Tibial nerve (tissue), 4 donors: Measurements from ENCODE around the gene GALNT1. TPM values are rescaled to one million over a fixed set of nuclear protein-coding genes. Genes with fewer than 3 reads are reported as not detected.
A peak's percentile ranks its signal among the peaks of the same experiment; 100 is the strongest.

Source experiments
- DNase-seq, 2 donors: peaks; one replicate each; pipeline ENCODE4 v3.0.0-alpha.2; 2019; ENCODE audit warnings: low spot score in 2 of 2
- H3K27ac ChIP-seq, 4 donors: fragments of 200-600 bp; sonication (generic) in 3 of 4; one replicate each; pipeline ENCODE4 v1.5.1; 2017 to 2019; ENCODE audit warnings: mild to moderate bottlenecking in 1 of 4
- H3K27me3 ChIP-seq, 2 donors: fragments of 200-600 bp; sonication (generic) in 1 of 2; one replicate each; pipeline versions ENCODE4 v1.5.1 to v1.6.0; 2017 to 2019
- H3K36me3 ChIP-seq, 3 donors: fragments of 200-600 bp; sonication (generic); one replicate each; pipeline ENCODE4 v1.5.1; 2018 to 2019
- H3K4me1 ChIP-seq, 4 donors: fragments of 200-600 bp; sonication (generic) in 3 of 4; one replicate each; pipeline ENCODE4 v1.5.1; 2017 to 2019
- H3K4me3 ChIP-seq, 4 donors: fragments of 200-600 bp; sonication (generic) in 3 of 4; one replicate each; pipeline ENCODE4 v1.5.1; 2017 to 2019; ENCODE audit warnings: mild to moderate bottlenecking in 1 of 4, moderate library complexity in 1 of 4
- H3K9me3 ChIP-seq, 4 donors: fragments of 200-600 bp; sonication (generic) in 3 of 4; one replicate each; pipeline ENCODE4 v1.5.1; 2017 to 2019
- EP300 ChIP-seq, 2 donors: sonication (generic); formaldehyde crosslinking; IDR thresholded peaks; one replicate each; pipeline ENCODE4 v1.6.1; 2017; ENCODE audit warnings: antibody characterized with exemption in 2 of 2, mild to moderate bottlenecking in 1 of 2
- POLR2A ChIP-seq, 2 donors: fragments of 450-650 bp; IDR thresholded peaks; one replicate each; pipeline ENCODE4 v1.6.1; 2017; ENCODE audit warnings: antibody characterized with exemption in 2 of 2, mild to moderate bottlenecking in 2 of 2, moderate library complexity in 2 of 2
- WGBS, 2 donors: methylation state at CpG; one replicate each; pipeline ENCODE4 v1.1.5; 2018; 5-methylcytosine and 5-hydroxymethylcytosine counted together
- total RNA-seq, 4 donors: library from RNA; depleted of rRNA; stranded (reverse); fragments of >200 nt; gene quantifications; one replicate each; pipeline ENCODE4 v1.1.0, GENCODE V29; 2016
- TF ChIP-seq, protein P1 (sequence below), 5 experiments: fragments of 200-600 bp in 3 of 5; fragments of 450-650 bp in 2 of 5; sonication (generic) in 3 of 5; IDR thresholded peaks; one replicate each; pipeline ENCODE4 v1.5.1; 2016 to 2019; ENCODE audit warnings: antibody characterized with exemption in 5 of 5, mild to moderate bottlenecking in 3 of 5, moderate library complexity in 2 of 5

GALNT1 gene
- total RNA-seq, 4 donors from 2014 or later: 24.3 to 37.5 (median 27.0) TPM

DNA sequence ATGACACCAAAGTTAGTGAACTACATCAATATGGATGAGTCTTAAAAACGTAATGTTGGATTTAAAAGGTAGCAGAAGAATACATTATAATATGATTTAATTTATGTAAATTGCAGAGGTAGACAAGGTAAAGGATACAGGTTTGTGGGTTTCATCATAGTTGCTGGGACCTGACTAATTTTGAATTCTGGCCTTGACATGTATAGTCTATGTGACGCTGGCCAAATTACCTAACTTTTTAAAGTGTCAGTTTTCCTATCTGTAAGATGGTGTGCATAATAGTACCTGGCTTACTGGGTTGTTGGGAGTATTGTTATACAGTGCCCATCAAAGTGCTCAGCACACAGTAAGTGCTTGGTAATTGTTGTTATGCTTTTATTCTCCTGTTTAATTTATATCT lies 34.5 kb downstream of the GALNT1 start:
- Histone ChIP-seq H3K27me3 (no peaks in the 10 kb centered on the region), H3K4me3 (no peak overlapping the region), H3K9me3 (no peaks in the 10 kb centered on the region), H3K36me3 (no peaks in the 10 kb centered on the region), H3K4me1 (peaks cover 0 to 59% (median 25%) of the 10 kb centered on the region in 4 donors), H3K27ac (no peak overlapping the region)
- no peak for DNase-seq
- WGBS, 2 donors: 94 to 97% methylated on average over 2 of the region's 2 CpGs
- TF ChIP-seq, protein P1, sequence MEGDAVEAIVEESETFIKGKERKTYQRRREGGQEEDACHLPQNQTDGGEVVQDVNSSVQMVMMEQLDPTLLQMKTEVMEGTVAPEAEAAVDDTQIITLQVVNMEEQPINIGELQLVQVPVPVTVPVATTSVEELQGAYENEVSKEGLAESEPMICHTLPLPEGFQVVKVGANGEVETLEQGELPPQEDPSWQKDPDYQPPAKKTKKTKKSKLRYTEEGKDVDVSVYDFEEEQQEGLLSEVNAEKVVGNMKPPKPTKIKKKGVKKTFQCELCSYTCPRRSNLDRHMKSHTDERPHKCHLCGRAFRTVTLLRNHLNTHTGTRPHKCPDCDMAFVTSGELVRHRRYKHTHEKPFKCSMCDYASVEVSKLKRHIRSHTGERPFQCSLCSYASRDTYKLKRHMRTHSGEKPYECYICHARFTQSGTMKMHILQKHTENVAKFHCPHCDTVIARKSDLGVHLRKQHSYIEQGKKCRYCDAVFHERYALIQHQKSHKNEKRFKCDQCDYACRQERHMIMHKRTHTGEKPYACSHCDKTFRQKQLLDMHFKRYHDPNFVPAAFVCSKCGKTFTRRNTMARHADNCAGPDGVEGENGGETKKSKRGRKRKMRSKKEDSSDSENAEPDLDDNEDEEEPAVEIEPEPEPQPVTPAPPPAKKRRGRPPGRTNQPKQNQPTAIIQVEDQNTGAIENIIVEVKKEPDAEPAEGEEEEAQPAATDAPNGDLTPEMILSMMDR (IDR thresholded peaks at IDR 0.05): no peak
- no peak for TF ChIP-seq EP300 (IDR thresholded peaks at IDR 0.05)

DNA sequence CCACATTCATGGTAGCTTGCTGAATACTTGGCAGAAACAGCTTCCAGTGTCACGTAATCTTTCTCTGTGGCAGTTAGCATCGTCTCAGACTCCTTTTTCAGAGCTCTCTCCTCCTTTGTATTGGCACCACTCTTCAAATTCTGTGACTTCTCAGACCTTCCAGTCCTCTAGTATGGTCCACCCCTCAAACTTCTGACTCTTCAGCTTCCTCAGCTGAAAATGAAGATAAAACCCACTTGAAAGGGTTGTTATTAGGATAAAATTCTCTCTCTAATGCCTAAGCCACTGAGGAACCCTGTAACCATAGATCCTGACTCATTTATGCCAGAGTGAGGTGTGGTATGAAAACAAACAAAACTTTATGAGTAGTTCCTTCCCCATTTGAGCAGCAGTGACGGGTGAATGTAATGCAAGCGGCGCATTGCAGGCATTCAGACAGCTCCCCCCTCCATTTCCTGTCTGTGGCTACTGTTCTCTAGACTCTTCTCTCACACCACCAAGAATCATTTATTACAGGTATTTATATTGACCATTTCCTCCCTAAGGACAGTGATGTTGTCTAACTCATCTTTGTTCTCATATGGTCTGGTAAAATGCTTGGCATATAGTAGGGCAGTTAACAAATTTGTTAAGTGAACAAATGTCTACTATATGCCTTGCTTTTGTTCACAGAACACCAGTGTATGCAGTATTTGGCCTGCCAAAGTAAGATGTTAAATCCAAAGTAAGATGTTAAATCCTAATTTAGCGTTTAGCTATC lies 35.3 kb downstream of the GALNT1 start:
- DNase-seq: peak in 1 of 2 donors; percentile 10
- WGBS, 2 donors: 46 to 57% methylated on average over 6 of the region's 6 CpGs

DNA sequence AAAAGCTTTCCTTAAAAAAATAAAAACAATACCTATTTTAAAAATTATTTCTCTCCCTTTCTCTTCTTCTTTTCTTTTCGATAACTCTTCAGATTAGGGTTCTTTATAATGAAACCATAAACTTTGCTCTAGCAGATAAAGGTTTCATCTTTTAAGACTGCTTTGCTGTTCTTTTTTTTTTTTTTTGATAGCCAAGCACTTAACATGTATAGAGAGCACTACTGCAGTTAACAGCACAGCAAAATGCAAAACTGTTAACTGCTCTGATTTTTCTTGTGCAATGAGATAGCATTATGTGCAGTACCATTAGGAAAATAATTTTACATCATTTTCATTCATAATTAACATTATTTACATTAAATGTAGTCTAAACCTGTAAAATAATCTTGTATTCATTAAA lies 36.3 kb downstream of the GALNT1 start:
- H3K27ac ChIP-seq: no peak overlapping the region
- no peak overlapping the region for H3K4me3 ChIP-seq
- H3K9me3 ChIP-seq: no peaks in the 10 kb centered on the region
- H3K4me1 ChIP-seq: peaks cover 0 to 56% (median 22%) of the 10 kb centered on the region in 4 donors
- 85 to 86% methylated on average over 1 of the region's 1 CpG for WGBS, 2 donors
- H3K27me3 ChIP-seq: no peaks in the 10 kb centered on the region
- H3K36me3 ChIP-seq: no peaks in the 10 kb centered on the region
- TF ChIP-seq, protein P1 (IDR thresholded peaks at IDR 0.05): no peak
- TF ChIP-seq EP300 (IDR thresholded peaks at IDR 0.05): no peak
- no peak for TF ChIP-seq POLR2A (IDR thresholded peaks at IDR 0.05)
- DNase-seq: no peak

More for the DNA sequence above, 35.3 kb downstream of the GALNT1 start:
- Histone ChIP-seq H3K4me3 (no peak overlapping the region), H3K27me3 (no peaks in the 10 kb centered on the region), H3K9me3 (no peaks in the 10 kb centered on the region), H3K36me3 (no peaks in the 10 kb centered on the region), H3K4me1 (peaks cover 0 to 56% (median 22%) of the 10 kb centered on the region in 4 donors), H3K27ac (peak overlapping the region in 1 of 4 donors; percentile 51)
- TF ChIP-seq, protein P1 (IDR thresholded peaks at IDR 0.05): no peak
- TF ChIP-seq EP300 (IDR thresholded peaks at IDR 0.05) (peak in 1 of 2 donors; percentile 39), POLR2A (IDR thresholded peaks at IDR 0.05) (no peak)

DNA sequence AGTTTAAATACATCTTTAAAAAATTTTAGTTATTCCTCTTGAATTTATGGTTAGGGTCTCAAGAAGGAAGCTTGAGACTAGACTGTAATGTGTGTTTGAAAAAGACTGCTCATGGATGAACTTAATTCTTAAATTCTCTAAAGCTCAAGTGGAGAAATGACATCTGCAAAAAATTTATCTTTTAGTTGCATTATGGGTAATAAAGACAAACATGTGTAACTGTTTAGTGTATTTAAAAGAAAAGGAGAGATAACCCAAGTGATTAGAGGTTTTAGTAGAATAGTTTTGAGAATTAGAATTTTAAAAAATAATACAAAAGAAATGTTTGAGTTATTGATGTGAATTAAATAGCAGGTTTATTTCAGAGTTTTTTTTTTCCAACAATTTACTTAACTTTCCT lies 36.7 kb downstream of the GALNT1 start:
- peaks cover 0 to 56% (median 22%) of the 10 kb centered on the region in 4 donors for H3K4me1 ChIP-seq
- no peaks in the 10 kb centered on the region for H3K9me3 ChIP-seq
- H3K36me3 ChIP-seq: no peaks in the 10 kb centered on the region
- TF ChIP-seq, protein P1 (IDR thresholded peaks at IDR 0.05): no peak
- TF ChIP-seq POLR2A (IDR thresholded peaks at IDR 0.05) (no peak), EP300 (IDR thresholded peaks at IDR 0.05) (no peak)
- H3K27me3 ChIP-seq: no peaks in the 10 kb centered on the region
- no peak for DNase-seq
- H3K4me3 ChIP-seq: no peak overlapping the region
- H3K27ac ChIP-seq: no peak overlapping the region

DNA sequence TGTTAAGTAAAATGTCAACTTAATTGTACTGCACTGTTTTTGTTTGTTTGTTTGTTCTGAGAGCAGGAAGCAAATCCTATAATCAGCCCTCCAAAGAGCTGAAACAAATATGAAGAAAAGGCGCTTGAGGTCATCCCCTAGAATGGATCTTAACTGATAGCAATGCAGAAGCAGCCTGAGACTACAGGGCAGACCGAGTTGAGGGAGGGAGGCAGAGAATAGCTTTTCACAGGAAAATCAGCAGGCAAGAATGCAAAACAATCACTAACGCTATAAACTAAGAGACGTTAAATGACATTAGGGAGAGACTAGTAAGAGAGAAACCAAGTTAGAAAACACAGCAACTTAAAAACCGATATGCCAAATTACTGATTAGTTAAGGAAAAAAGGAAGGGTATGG lies 37.2 kb downstream of the GALNT1 start:
- no peak overlapping the region for H3K4me3 ChIP-seq
- peak overlapping the region in 1 of 4 donors; percentile 31 for H3K27ac ChIP-seq
- no peak for DNase-seq
- TF ChIP-seq POLR2A (IDR thresholded peaks at IDR 0.05): no peak
- no peak for TF ChIP-seq EP300 (IDR thresholded peaks at IDR 0.05)
- peaks cover 0 to 56% (median 22%) of the 10 kb centered on the region in 4 donors for H3K4me1 ChIP-seq
- WGBS, 2 donors: 22 to 30% methylated on average over 5 of the region's 5 CpGs
- H3K9me3 ChIP-seq: no peaks in the 10 kb centered on the region
- H3K27me3 ChIP-seq: no peaks in the 10 kb centered on the region
- H3K36me3 ChIP-seq: no peaks in the 10 kb centered on the region
